HepG2 (cell line): ENCODE results near the gene CRYAA. TPM values are rescaled to one million over a fixed set of nuclear protein-coding genes. Genes with fewer than 3 reads are reported as not detected.

Experiments
- HOXA3 ChIP-seq: sonication (generic); formaldehyde crosslinking; IDR thresholded peaks from 2 replicates; pipeline ENCODE4 v1.5.0; 2020; ENCODE audit warnings: missing genetic modification reagents
- KLF11 ChIP-seq: IDR thresholded peaks from 2 replicates; pipeline ENCODE4 v1.6.1; 2016; ENCODE audit warnings: missing compliant biosample characterization
- NONO ChIP-seq, 2 experiments: fragments of 450-650 bp in 1 of 2; sonication (generic) in 1 of 2; formaldehyde crosslinking in 1 of 2; IDR thresholded peaks in 1 of 2; conservative IDR thresholded peaks in 1 of 2; 2 replicates each; pipeline versions ENCODE4 v1.6.1 to v1.8.0; 2017 to 2022; ENCODE audit warnings: mild to moderate bottlenecking in 1 of 2, missing genetic modification reagents in 1 of 2, moderate library complexity in 1 of 2
- NR2F1 ChIP-seq, 2 experiments: fragments of 450-650 bp in 1 of 2; formaldehyde crosslinking in 1 of 2; IDR thresholded peaks; 2 replicates each; pipeline versions ENCODE4 v1.5.0 to v1.6.1; 2016 to 2020; ENCODE audit warnings: mild to moderate bottlenecking in 1 of 2, missing compliant biosample characterization in 1 of 2, missing genetic modification reagents in 1 of 2, moderate library complexity in 1 of 2
- PATZ1 ChIP-seq: sonication (generic); formaldehyde crosslinking; IDR thresholded peaks from 2 replicates; pipeline ENCODE4 v1.4.0; 2020; ENCODE audit warnings: missing genetic modification reagents
- SOX6 ChIP-seq, 2 experiments: fragments of 450-650 bp in 1 of 2; sonication (generic) in 1 of 2; formaldehyde crosslinking in 1 of 2; IDR thresholded peaks; 2 replicates each; pipeline versions ENCODE4 v1.4.0 to v1.6.1; 2017 to 2020; ENCODE audit warnings: antibody characterized with exemption in 1 of 2, mild to moderate bottlenecking in 1 of 2, missing genetic modification reagents in 1 of 2
- THAP11 ChIP-seq: IDR thresholded peaks from 2 replicates; pipeline ENCODE4 v1.6.1; 2016; ENCODE audit warnings: missing biosample characterization, missing genetic modification reagents
- TP53 ChIP-seq: sonication (generic); formaldehyde crosslinking; conservative IDR thresholded peaks from 2 replicates; pipeline ENCODE4 v1.4.0; 2020; ENCODE audit warnings: missing genetic modification reagents
- ZNF687 ChIP-seq: sonication (generic); formaldehyde crosslinking; IDR thresholded peaks from 2 replicates; pipeline ENCODE4 v1.5.1; 2020; ENCODE audit warnings: mild to moderate bottlenecking, missing genetic modification reagents, moderate library complexity
- ZNF839 ChIP-seq: sonication (generic); formaldehyde crosslinking; IDR thresholded peaks from 2 replicates; pipeline ENCODE4 v1.4.0; 2020; ENCODE audit warnings: missing genetic modification reagents, mild to moderate bottlenecking, borderline replicate concordance
- polyA plus RNA-seq, 8 experiments: library from polyadenylated mRNA; depleted of rRNA in 3 of 8; stranded (reverse) in 7 of 8; unstranded in 1 of 8; fragments of >200 nt; fragmentation: Illumina TruSeq in 4 of 8; extraction: Trizol in 4 of 8; gene quantifications; 2 replicates each; pipeline versions ENCODE4 v1.2.1 to v1.2.3, GENCODE V29; 2011 to 2016; ENCODE audit warnings: low read depth in 4 of 8, missing spikeins in 1 of 8, mixed read lengths in 1 of 8; ENCODE audit not compliant: insufficient read depth in 1 of 8
- total RNA-seq, 5 experiments: library from RNA; depleted of rRNA; stranded (reverse); fragments of >200 nt; fragmentation: Illumina TruSeq; extraction: Trizol; gene quantifications; 2 replicates each; pipeline ENCODE4 v1.2.3, GENCODE V29; 2016; ENCODE audit warnings: low read depth in 1 of 5

The CRYAA gene
- total and polyA plus RNA-seq, 2 of the 13 experiments (the other 11 are each of a cell fraction or from before 2014, with no cell fraction given), result 5.6 to 8.6 TPM

GRCh38 chr21:43210454-43211071 is 41.8 kb downstream of the CRYAA start (continued):
- 0 out of 2 replicates have a peak, but pooled peaks have one; percentile 7 for TF ChIP-seq ZNF687 (CRISPR knock-in tag)
- TF ChIP-seq NR2F1 (CRISPR knock-in tag; IDR thresholded peaks at IDR 0.05), result 0 out of 4 replicates have a peak, but pooled peaks of 1 of the 2 experiments have one; percentile 12
- TF ChIP-seq SOX6 (IDR thresholded peaks at IDR 0.05), result no peak
- TF ChIP-seq SOX6 (CRISPR knock-in tag; IDR thresholded peaks at IDR 0.05), result no peak; the same call in 1 of the 2 replicates
- 0 out of 2 replicates have a peak, but pooled peaks have one; percentile 19 for TF ChIP-seq ZNF839 (CRISPR knock-in tag)
- 0 out of 2 replicates have a peak, but pooled peaks have one; percentile 4 for TF ChIP-seq THAP11 (CRISPR knock-in tag)
- TF ChIP-seq PATZ1 (CRISPR knock-in tag), result peak; percentile 49; the same call in 1 of the 2 replicates
- TF ChIP-seq KLF11 (CRISPR knock-in tag), result no peak
- TF ChIP-seq HOXA3 (CRISPR knock-in tag), result peak; percentile 8; the same call in 1 of the 2 replicates
- TF ChIP-seq NONO (IDR thresholded peaks at IDR 0.05), result no peak
- 0 out of 2 replicates have a peak, but pooled peaks have one; percentile 23 for TF ChIP-seq NONO (CRISPR knock-in tag; conservative IDR thresholded peaks at IDR 0.05)
- TF ChIP-seq TP53 (CRISPR knock-in tag), result 0 out of 2 replicates have a peak, but pooled peaks have one; percentile 10
